Urinary bladder (tissue), 4 donors: Measurements from ENCODE around the gene ZGRF1. TPM values are rescaled to one million over a fixed set of nuclear protein-coding genes. Genes with fewer than 3 reads are reported as not detected.
"Not testable (repeated sequence)": the region's sequence is repeated elsewhere in the genome, so short reads cannot be mapped to it uniquely, and the experiment has no call there.

ENCODE experiments used
- DNase-seq: peaks from one replicate; pipeline ENCODE4 v3.0.0-alpha.2; 2015; ENCODE audit errors: extremely low spot score
- H3K27ac ChIP-seq: one replicate; pipeline ENCODE4 v1.5.1; 2013; ENCODE audit warnings: low read depth, mild to moderate bottlenecking, moderate library complexity
- H3K36me3 ChIP-seq: one replicate; pipeline ENCODE4 v1.6.1; 2013; ENCODE audit warnings: mild to moderate bottlenecking, moderate library complexity; ENCODE audit not compliant: insufficient read depth
- H3K4me1 ChIP-seq: one replicate; pipeline ENCODE4 v1.6.1; 2013; ENCODE audit warnings: mild to moderate bottlenecking, moderate library complexity; ENCODE audit not compliant: insufficient read depth
- H3K4me3 ChIP-seq: one replicate; pipeline ENCODE4 v1.5.1; 2013; ENCODE audit warnings: low read depth, low read length
- WGBS: extraction: QIAGEN DNeasy Blood & Tissue Kit; methylation state at CpG from one replicate; pipeline ENCODE4 v1.1.7; 2013; 5-methylcytosine and 5-hydroxymethylcytosine counted together
- polyA plus RNA-seq: library from polyadenylated mRNA; stranded (reverse); fragments of 200-250 nt; gene quantifications from one replicate; pipeline ENCODE4 v1.2.3, GENCODE V29; 2013
- total RNA-seq: library from RNA; depleted of rRNA; stranded (reverse); fragments of >200 nt; gene quantifications from one replicate; pipeline ENCODE4 v1.2.3, GENCODE V29; 2014
- donor health status: healthy with polysubstance abuse.
- donor health status: healthy.

The ZGRF1 gene
- total and polyA plus RNA-seq, 2 donors, result 1.6 to 34.6 TPM

DNA sequence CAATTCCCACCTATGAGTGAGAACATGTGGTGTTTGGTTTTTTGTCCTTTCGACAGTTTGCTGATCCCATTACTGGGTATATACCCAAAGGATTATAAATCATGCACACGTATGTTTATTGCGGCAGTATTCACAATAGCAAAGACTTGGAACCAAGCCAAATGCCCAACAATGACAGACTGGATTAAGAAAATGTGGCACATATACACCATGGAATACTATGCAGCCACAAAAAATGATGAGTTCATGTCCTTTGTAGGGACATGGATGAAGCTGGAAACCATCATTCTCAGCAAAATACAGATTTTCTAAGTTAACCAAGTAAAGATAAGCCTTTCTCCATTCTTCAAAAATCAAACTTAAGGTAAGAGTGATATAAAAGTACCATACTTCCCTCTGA, 82.4 kb downstream of the ZGRF1 start:
- not testable (repeated sequence) for H3K4me1 ChIP-seq, H3K27ac ChIP-seq, DNase-seq, H3K36me3 ChIP-seq, H3K4me3 ChIP-seq
- WGBS, result 96% methylated on average over 2 of the region's 3 CpGs

GRCh38 chr4:112552668-112553067, 84.0 kb downstream of the ZGRF1 start:
- WGBS, result 71% methylated on average over 2 of the region's 2 CpGs
- Histone ChIP-seq H3K27ac (no peak overlapping the region), H3K4me3 (no peak overlapping the region), H3K36me3 (no peaks in the 10 kb centered on the region), H3K4me1 (no peaks in the 10 kb centered on the region)
- DNase-seq, result no peak

- Histone ChIP-seq H3K36me3 (no peaks in the 10 kb centered on the region), H3K4me1 (no peaks in the 10 kb centered on the region), H3K4me3 (no peak overlapping the region), H3K27ac (no peak overlapping the region)
- 90% methylated on average over 2 of the region's 2 CpGs for WGBS
- DNase-seq, result no peak
Measured at GRCh38 chr4:112550728-112551127, 86.0 kb downstream of the ZGRF1 start.

GRCh38 chr4:112546476-112546875, 90.2 kb downstream of the ZGRF1 start:
- H3K4me1 ChIP-seq, result no peaks in the 10 kb centered on the region
- 82% methylated on average over 2 of the region's 2 CpGs for WGBS
- no peak overlapping the region for H3K4me3 ChIP-seq

GRCh38 chr4:112545346-112545745, 91.4 kb downstream of the ZGRF1 start:
- Histone ChIP-seq H3K4me3 (no peak overlapping the region), H3K4me1 (no peaks in the 10 kb centered on the region), H3K36me3 (no peaks in the 10 kb centered on the region), H3K27ac (no peak overlapping the region)
- no peak for DNase-seq
- WGBS, result 94% methylated on average over 3 of the region's 3 CpGs

More at GRCh38 chr4:112546476-112546875, 90.2 kb downstream of the ZGRF1 start:
- DNase-seq, result no peak
- H3K36me3 ChIP-seq, result no peaks in the 10 kb centered on the region
- no peak overlapping the region for H3K27ac ChIP-seq

- Histone ChIP-seq H3K4me1 (no peaks in the 10 kb centered on the region), H3K36me3 (no peaks in the 10 kb centered on the region), H3K4me3 (no peak overlapping the region), H3K27ac (no peak overlapping the region)
- no peak for DNase-seq
- WGBS, result 72% methylated on average over 1 of the region's 1 CpG
Measured at GRCh38 chr4:112540695-112541094, 96.0 kb downstream of the ZGRF1 start.

- Histone ChIP-seq H3K4me1 (no peaks in the 10 kb centered on the region), H3K4me3 (no peak overlapping the region), H3K27ac (no peak overlapping the region), H3K36me3 (no peaks in the 10 kb centered on the region)
- no peak for DNase-seq
- WGBS, result 80% methylated on average over 2 of the region's 2 CpGs
Measured at GRCh38 chr4:112536123-112536522, 100.6 kb downstream of the ZGRF1 start.

- H3K36me3 ChIP-seq, result no peaks in the 10 kb centered on the region
- DNase-seq, result no peak
- no peaks in the 10 kb centered on the region for H3K4me1 ChIP-seq
- no peak overlapping the region for H3K4me3 ChIP-seq
- no peak overlapping the region for H3K27ac ChIP-seq
- 61% methylated on average over 3 of the region's 3 CpGs for WGBS
Measured at GRCh38 chr4:112532267-112532666, 104.4 kb downstream of the ZGRF1 start.

- Histone ChIP-seq H3K4me1 (no peaks in the 10 kb centered on the region), H3K4me3 (no peak overlapping the region), H3K36me3 (no peaks in the 10 kb centered on the region), H3K27ac (no peak overlapping the region)
- 12% methylated on average over 1 of the region's 1 CpG for WGBS
- no peak for DNase-seq
Measured at GRCh38 chr4:112531146-112531545, 105.6 kb downstream of the ZGRF1 start.

- no peak for DNase-seq
- Histone ChIP-seq H3K36me3 (no peaks in the 10 kb centered on the region), H3K4me1 (no peaks in the 10 kb centered on the region), H3K27ac (no peak overlapping the region), H3K4me3 (no peak overlapping the region)
- 51% methylated on average over 1 of the region's 1 CpG for WGBS
Measured at GRCh38 chr4:112526061-112526460, 110.6 kb downstream of the ZGRF1 start.

- no peaks in the 10 kb centered on the region for H3K4me1 ChIP-seq
- 2% methylated on average over 46 of the region's 46 CpGs for WGBS
- no peaks in the 10 kb centered on the region for H3K36me3 ChIP-seq
- H3K4me3 ChIP-seq, result peak overlapping the region; percentile 33
- no peak overlapping the region for H3K27ac ChIP-seq
- DNase-seq, result no peak
Measured at GRCh38 chr4:112523764-112524505, 112.8 kb downstream of the ZGRF1 start.

DNA sequence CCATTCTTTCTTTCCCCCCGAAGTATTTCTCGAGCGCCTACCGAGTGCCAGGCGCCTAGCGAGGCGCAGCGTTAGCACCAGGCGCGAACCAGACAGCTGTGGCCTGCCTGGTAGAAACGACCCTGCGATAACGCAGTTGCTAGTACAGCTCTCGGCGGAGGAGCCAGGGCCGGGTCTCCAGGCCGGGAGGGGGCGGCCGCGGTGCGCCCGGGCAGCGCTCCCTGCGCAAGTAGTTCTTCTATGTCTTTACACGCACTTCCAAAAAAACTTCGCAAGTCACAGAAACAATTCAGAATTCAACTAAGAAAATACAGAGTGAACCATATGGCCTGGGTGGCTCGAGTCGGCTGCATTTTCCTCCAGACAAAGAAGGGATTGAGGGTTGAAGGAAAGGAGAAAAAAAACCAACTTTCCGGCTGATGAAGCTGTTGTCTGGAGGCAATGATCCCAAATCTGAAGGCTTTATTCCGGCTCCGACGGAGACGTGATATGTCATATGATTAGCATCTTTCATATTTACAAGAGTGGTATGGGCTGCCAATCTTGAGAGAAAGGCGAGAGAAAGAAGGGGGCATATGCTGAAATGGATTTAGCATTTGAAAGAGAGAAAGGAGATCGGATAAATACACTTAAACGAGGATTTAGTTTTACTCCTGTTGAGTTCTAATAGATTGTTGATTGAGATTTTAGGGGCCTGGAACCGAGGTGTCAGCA, 113.5 kb downstream of the ZGRF1 start:
- 5% methylated on average over 37 of the region's 37 CpGs for WGBS
- Histone ChIP-seq H3K36me3 (no peaks in the 10 kb centered on the region), H3K4me3 (peak overlapping the region; percentile 33), H3K27ac (no peak overlapping the region), H3K4me1 (no peaks in the 10 kb centered on the region)
- no peak for DNase-seq

- H3K36me3 ChIP-seq, DNase-seq, H3K4me3 ChIP-seq, H3K4me1 ChIP-seq, H3K27ac ChIP-seq: not testable (repeated sequence)
- WGBS, result 11% methylated on average over 17 of the region's 17 CpGs
Measured at GRCh38 chr4:112522431-112522830, 114.3 kb downstream of the ZGRF1 start.
